TTC549 (cell line): ENCODE results near the gene SLC19A1.

Experiments used
- FAIRE-seq: peaks from 2 replicates; lab custom pipeline; 2012; peaks lifted over from hg19 to GRCh38; lab: Jason Lieb, UNC

Gene SLC19A1

GRCh38 chr21:45466330-45467220 is 75.7 kb downstream of the SLC19A1 start:
- no peak for FAIRE-seq

- no peak for FAIRE-seq
Measured at GRCh38 chr21:45465611-45466329, 76.5 kb downstream of the SLC19A1 start.

DNA sequence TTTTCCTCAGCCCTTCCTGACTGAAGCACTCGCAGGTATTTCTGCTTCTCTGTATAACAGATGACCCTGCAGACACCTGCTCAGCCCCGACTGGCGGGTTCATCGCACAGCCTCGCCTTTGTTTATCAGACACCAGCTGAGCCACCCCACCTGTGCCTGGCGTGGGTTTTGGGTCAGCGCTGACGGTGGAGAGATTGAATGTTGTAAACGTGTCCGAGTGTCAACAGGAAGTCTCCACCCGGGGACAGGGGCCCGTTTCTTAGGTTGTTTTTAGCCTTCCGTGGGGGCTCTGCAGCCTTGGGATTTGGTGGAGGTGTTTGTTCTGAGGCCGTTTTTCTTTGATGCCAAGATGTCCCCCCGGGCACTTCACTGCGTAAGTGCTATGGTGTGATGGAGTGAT is 77.1 kb downstream of the SLC19A1 start:
- FAIRE-seq = no peak

GRCh38 chr21:45464309-45464708 is 77.9 kb downstream of the SLC19A1 start:
- no peak for FAIRE-seq

DNA sequence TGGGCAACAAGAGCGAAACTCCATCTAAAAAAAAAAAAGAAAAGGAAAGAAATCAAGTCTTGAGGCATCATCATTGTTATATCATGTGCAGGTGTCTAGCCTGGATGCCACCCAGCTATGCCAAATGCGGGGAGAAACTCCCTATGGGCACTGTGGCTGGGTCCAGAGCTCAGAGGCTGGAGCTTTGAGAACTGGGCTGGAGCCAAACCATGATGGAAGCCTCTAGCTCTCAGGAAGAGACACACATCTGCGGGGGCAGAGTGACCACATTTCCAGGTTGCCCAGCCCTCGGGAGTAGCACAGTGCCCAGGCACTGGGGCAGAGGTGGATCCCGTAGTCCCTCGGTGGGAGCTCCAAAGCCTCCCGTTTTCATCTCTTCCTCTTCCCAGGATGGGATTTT is 78.4 kb downstream of the SLC19A1 start:
- no peak for FAIRE-seq

DNA sequence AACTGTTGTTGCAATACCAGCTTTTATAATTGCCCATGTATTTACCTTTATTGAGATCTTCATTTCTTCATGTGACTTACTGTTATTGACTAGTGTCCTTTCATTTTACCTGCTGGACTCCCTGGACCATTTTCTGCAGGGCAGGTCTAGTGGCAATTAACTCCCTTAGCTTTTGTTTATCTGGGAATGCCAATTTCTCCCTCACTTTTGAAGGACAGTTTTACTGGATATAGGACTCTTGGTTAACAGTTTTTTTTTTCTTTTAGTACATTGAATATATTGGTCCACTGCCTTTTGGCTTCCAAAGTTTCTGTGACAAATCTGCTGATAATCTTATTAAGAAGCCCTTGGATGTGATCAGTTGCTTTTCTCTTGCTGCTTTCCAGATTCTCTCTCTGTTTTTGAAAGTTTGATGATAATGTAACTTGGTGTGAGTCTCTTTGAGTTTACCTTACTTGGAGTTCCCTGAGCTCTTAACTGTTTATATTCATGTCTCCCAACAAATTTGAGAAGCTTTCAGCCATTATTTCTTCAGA is 80.4 kb downstream of the SLC19A1 start:
- no peak for FAIRE-seq

GRCh38 chr21:45461369-45461750 is 80.9 kb downstream of the SLC19A1 start:
- FAIRE-seq = no peak

DNA sequence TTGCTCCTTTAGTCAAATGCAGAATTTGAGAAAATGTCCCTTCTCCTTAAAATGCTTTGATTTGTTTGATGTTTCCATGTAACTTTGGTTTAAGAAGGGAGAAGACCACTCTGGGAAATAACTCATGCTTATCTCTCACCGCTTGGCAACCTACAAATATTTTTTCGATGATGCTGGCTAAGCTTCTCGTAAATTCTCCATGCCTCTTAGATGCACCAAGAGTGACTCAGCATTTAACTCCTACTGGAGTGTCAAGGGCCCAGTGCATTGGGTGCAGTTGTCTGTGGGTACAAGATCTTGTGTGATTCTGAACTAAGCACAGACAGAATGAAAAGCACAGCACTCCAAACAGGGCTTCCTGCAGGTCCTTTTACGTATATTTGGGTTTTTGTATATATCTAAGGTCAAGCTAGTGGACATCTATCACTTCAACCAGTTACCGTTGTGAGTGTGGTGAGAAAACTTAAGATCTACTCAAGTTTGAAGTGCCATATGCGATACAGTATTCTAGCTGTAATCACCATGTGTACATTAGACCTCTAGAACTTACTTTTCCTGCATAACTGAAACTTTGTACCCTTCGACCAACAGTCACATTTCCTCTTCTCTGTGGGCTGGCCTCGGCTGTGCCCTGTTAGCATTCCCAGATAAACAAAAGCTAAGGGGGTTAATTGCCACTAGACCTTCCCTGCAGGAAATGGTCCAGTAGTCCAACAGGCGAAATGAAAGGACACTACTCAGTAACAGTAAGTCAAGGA is 81.5 kb downstream of the SLC19A1 start:
- FAIRE-seq = no peak

- no peak for FAIRE-seq
Measured at GRCh38 chr21:45460011-45460565, 82.2 kb downstream of the SLC19A1 start.

DNA sequence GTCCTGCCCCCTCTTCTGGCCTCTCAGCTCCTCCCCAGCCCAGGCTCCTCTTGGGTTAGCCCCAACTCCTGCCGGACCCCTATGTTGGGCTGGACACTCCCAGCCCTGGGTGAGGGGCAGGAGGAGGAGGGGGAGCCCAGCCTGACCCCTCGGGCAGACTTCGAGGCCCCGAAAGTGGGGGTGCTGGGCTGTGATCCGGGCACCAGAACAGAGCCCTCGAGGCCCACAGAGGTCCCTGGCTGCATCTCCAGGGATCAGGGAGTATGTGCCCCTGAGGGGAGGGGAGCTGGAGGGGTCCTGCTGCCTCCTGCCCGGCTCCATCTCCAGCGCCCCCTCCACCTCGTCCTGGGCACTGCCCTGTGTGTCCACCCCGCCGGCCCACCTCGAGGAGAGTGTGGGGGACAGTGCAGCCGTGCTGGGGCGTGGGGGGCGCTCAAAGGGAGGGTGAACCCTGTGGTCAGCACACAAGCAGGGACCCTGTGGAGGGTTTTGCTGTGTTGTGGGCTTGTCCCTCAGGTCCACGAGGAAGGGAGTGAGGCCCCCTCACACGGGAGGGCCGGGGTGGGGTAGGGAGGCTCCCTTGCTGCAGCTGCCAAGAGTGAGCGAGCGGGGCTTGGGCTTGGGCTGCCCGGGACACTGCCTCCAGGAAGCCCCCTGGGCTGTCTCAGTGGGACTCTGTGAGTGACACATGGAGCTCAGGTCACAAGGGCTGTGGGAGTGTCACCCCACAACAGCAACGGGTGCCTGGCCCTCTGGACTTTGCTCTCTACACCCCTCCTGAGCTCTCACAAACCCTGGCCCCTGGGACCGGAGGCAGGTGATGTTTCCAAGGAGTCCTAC is 82.8 kb downstream of the SLC19A1 start:
- no peak for FAIRE-seq

- FAIRE-seq = no peak
Measured at GRCh38 chr21:45458281-45459170, 83.7 kb downstream of the SLC19A1 start.

- no peak for FAIRE-seq
Measured at GRCh38 chr21:45457832-45458172, 84.4 kb downstream of the SLC19A1 start.

- no peak for FAIRE-seq
Measured at GRCh38 chr21:45457161-45457831, 84.9 kb downstream of the SLC19A1 start.

GRCh38 chr21:45456584-45457160 is 85.6 kb downstream of the SLC19A1 start:
- FAIRE-seq = no peak

DNA sequence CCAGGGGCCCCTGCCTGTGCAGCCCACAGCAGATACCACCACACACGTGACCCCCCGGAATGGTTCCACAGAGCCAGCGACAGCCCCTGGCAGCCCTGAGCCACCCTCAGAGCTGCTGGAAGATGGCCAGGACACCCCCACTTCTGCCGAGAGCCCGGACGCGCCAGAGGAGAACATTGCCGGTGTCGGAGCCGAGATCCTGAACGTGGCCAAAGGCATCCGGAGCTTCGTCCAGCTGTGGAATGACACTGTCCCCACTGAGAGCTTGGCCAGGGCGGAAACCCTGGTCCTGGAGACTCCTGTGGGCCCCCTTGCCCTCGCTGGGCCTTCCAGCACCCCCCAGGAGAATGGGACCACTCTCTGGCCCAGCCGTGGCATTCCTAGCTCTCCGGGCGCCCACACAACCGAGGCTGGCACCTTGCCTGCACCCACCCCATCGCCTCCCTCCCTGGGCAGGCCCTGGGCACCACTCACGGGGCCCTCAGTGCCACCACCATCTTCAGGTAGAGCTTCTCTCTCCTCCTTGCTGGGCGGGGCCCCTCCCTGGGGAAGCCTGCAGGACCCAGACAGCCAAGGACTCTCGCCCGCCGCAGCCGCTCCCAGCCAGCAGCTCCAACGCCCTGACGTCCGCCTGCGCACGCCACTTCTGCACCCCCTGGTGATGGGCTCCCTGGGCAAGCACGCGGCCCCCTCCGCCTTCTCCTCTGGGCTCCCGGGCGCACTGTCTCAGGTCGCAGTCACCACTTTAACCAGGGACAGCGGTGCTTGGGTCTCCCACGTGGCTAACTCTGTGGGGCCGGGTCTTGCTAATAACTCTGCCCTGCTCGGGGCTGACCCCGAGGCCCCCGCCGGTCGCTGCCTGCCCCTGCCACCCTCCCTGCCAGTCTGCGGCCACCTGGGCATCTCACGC is 86.3 kb downstream of the SLC19A1 start:
- FAIRE-seq = no peak

GRCh38 chr21:45454926-45455673 is 87.1 kb downstream of the SLC19A1 start:
- FAIRE-seq = no peak

- no peak for FAIRE-seq
Measured at GRCh38 chr21:45454060-45454925, 87.9 kb downstream of the SLC19A1 start.
